Peyer's patch (tissue), 4 donors: ENCODE measurements around the gene TECPR2. TPM values are rescaled to one million over a fixed set of nuclear protein-coding genes. Genes with fewer than 3 reads are reported as not detected.

Source experiments
- DNase-seq, 3 donors: peaks; one replicate each; pipeline ENCODE4 v3.0.0-alpha.2; 2017 to 2019
- H3K27ac ChIP-seq, 4 donors: fragments of 200-600 bp; sonication (generic); one replicate each; pipeline ENCODE4 v1.5.1; 2016 to 2019
- H3K27me3 ChIP-seq, 2 donors: fragments of 200-600 bp; sonication (generic); one replicate each; pipeline ENCODE4 v1.5.1; 2019
- H3K36me3 ChIP-seq, 3 donors: fragments of 200-600 bp; sonication (generic); one replicate each; pipeline ENCODE4 v1.5.1; 2016 to 2019
- H3K4me1 ChIP-seq, 4 donors: fragments of 200-600 bp; sonication (generic); one replicate each; pipeline ENCODE4 v1.5.1; 2016 to 2019
- H3K4me3 ChIP-seq, 4 donors: fragments of 200-600 bp; sonication (generic); 1 replicate in 3 of 4; 2 replicates in 1 of 4; pipeline ENCODE4 v1.5.1; 2016 to 2019; ENCODE audit warnings: mild to moderate bottlenecking in 1 of 4
- H3K9me3 ChIP-seq, 4 donors: fragments of 200-600 bp; sonication (generic); one replicate each; pipeline ENCODE4 v1.5.1; 2016 to 2019; ENCODE audit warnings: mild to moderate bottlenecking in 1 of 4
- POLR2A ChIP-seq, 2 donors: fragments of 450-650 bp; IDR thresholded peaks; one replicate each; pipeline ENCODE4 v1.5.1; 2017; ENCODE audit warnings: antibody characterized with exemption in 2 of 2, mild to moderate bottlenecking in 2 of 2, moderate library complexity in 2 of 2
- total RNA-seq, 4 donors: library from RNA; depleted of rRNA; stranded (reverse); fragments of >200 nt; gene quantifications; one replicate each; pipeline ENCODE4 v1.1.0, GENCODE V29; 2016
- TF ChIP-seq, protein P1 (sequence below), 6 experiments: fragments of 450-650 bp in 4 of 6; fragments of 200-600 bp in 2 of 6; sonication (generic) in 1 of 6; IDR thresholded peaks; one replicate each; pipeline ENCODE4 v1.5.1; 2017 to 2019; ENCODE audit warnings: antibody characterized with exemption in 6 of 6, mild to moderate bottlenecking in 3 of 6, moderate library complexity in 1 of 6

The TECPR2 gene
- total RNA-seq, 4 donors from 2014 or later, result 21.5 to 45.3 (median 22.4) TPM

- H3K4me3 ChIP-seq, result no peak overlapping the region
- TF ChIP-seq, protein P1, sequence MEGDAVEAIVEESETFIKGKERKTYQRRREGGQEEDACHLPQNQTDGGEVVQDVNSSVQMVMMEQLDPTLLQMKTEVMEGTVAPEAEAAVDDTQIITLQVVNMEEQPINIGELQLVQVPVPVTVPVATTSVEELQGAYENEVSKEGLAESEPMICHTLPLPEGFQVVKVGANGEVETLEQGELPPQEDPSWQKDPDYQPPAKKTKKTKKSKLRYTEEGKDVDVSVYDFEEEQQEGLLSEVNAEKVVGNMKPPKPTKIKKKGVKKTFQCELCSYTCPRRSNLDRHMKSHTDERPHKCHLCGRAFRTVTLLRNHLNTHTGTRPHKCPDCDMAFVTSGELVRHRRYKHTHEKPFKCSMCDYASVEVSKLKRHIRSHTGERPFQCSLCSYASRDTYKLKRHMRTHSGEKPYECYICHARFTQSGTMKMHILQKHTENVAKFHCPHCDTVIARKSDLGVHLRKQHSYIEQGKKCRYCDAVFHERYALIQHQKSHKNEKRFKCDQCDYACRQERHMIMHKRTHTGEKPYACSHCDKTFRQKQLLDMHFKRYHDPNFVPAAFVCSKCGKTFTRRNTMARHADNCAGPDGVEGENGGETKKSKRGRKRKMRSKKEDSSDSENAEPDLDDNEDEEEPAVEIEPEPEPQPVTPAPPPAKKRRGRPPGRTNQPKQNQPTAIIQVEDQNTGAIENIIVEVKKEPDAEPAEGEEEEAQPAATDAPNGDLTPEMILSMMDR (IDR thresholded peaks at IDR 0.05), result no peak
- no peak for TF ChIP-seq POLR2A (IDR thresholded peaks at IDR 0.05)
- H3K4me1 ChIP-seq, result no peaks in the 10 kb centered on the region
- no peaks in the 10 kb centered on the region for H3K36me3 ChIP-seq
- no peaks in the 10 kb centered on the region for H3K27me3 ChIP-seq
- DNase-seq, result no peak
- H3K9me3 ChIP-seq, result no peaks in the 10 kb centered on the region
- no peak overlapping the region for H3K27ac ChIP-seq
Observed at GRCh38 chr14:102371361-102371760, 8.6 kb downstream of the TECPR2 start.

GRCh38 chr14:102373110-102373509 lies 10.4 kb downstream of the TECPR2 start:
- Histone ChIP-seq H3K9me3 (no peaks in the 10 kb centered on the region), H3K36me3 (peaks cover 0 to 13% (median 0%) of the 10 kb centered on the region in 3 donors), H3K4me3 (no peak overlapping the region), H3K27ac (no peak overlapping the region), H3K4me1 (no peaks in the 10 kb centered on the region), H3K27me3 (no peaks in the 10 kb centered on the region)
- TF ChIP-seq, protein P1 (IDR thresholded peaks at IDR 0.05), result no peak
- TF ChIP-seq POLR2A (IDR thresholded peaks at IDR 0.05), result no peak
- DNase-seq, result no peak

DNA sequence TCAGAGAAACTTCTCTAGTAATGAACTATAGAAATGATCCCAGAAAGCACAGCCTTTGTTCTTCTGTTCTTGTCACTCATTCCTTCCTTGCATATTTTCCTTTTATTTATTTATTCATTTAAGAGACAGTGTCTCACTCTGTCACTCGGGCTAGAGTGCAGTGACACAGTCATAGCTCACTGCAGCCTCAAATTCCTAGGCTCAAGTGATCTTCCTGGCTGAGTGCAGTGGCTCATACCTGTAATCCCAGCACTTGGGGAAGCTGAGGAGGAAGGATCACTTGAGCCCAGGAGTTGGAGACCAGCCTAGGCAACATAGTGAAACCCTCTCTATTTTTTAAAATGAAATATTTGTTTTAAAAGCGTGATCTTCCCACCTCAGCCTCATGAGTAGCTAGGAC lies 11.5 kb downstream of the TECPR2 start:
- Histone ChIP-seq H3K36me3 (peaks cover 0 to 13% (median 0%) of the 10 kb centered on the region in 3 donors), H3K27me3 (no peaks in the 10 kb centered on the region), H3K27ac (no peak overlapping the region), H3K4me1 (no peaks in the 10 kb centered on the region), H3K4me3 (no peak overlapping the region), H3K9me3 (no peaks in the 10 kb centered on the region)
- no peak for TF ChIP-seq POLR2A (IDR thresholded peaks at IDR 0.05)
- TF ChIP-seq, protein P1 (IDR thresholded peaks at IDR 0.05), result no peak
- no peak for DNase-seq

DNA sequence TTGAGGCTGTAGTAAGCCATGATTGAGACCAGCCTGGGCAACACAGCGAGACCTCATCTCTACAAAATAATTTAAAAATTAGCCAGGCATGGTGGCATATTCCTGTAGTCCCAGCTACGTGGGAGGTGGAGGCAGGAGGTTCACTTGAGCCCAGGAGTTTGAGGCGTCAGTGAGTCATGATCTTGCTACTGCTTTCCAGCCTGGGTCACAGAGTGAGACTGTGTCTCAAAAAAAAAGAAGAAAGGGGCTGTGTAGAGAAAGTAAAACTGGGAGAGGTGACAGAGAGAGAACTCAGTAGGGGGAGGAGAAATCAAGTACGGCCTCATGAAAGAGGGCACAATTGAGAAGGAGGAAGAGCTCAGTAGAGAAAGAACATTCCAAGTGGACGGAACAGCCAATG lies 12.4 kb downstream of the TECPR2 start:
- no peak for DNase-seq
- H3K4me1 ChIP-seq, result no peaks in the 10 kb centered on the region
- no peaks in the 10 kb centered on the region for H3K9me3 ChIP-seq
- no peak overlapping the region for H3K4me3 ChIP-seq
- no peaks in the 10 kb centered on the region for H3K27me3 ChIP-seq
- H3K27ac ChIP-seq, result no peak overlapping the region
- peaks cover 0 to 15% (median 0%) of the 10 kb centered on the region in 3 donors for H3K36me3 ChIP-seq
- TF ChIP-seq, protein P1 (IDR thresholded peaks at IDR 0.05), result no peak
- no peak for TF ChIP-seq POLR2A (IDR thresholded peaks at IDR 0.05)

GRCh38 chr14:102377696-102378095 lies 15.0 kb downstream of the TECPR2 start:
- no peak overlapping the region for H3K4me3 ChIP-seq
- no peaks in the 10 kb centered on the region for H3K9me3 ChIP-seq
- peaks cover 0 to 24% (median 0%) of the 10 kb centered on the region in 3 donors for H3K36me3 ChIP-seq
- H3K27me3 ChIP-seq, result no peaks in the 10 kb centered on the region
- no peaks in the 10 kb centered on the region for H3K4me1 ChIP-seq
- H3K27ac ChIP-seq, result no peak overlapping the region
- no peak for DNase-seq
- no peak for TF ChIP-seq POLR2A (IDR thresholded peaks at IDR 0.05)
- TF ChIP-seq, protein P1 (IDR thresholded peaks at IDR 0.05), result no peak

DNA sequence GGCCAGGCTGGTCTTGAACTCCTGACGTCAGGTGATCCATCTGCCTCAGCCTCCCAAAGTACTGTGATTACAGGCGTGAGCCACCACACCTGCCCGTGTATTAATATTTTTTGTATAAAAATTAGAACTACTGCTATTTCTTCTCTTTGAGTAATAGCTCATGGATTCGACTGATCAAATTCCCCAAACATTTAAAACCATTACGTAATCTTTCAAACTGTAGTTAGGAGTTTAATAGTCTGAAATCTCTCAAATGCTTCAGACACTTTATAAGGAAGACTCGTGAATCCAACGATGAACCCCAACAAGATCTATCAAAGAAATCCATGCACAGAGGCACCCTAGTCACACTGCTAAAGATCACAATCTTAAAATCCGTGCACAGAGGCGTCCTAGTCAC lies 16.1 kb downstream of the TECPR2 start:
- no peaks in the 10 kb centered on the region for H3K27me3 ChIP-seq
- no peaks in the 10 kb centered on the region for H3K4me1 ChIP-seq
- DNase-seq, result no peak
- no peak overlapping the region for H3K4me3 ChIP-seq
- H3K36me3 ChIP-seq, result peaks cover 0 to 24% (median 0%) of the 10 kb centered on the region in 3 donors
- no peak overlapping the region for H3K27ac ChIP-seq
- H3K9me3 ChIP-seq, result no peaks in the 10 kb centered on the region
- no peak for TF ChIP-seq POLR2A (IDR thresholded peaks at IDR 0.05)
- TF ChIP-seq, protein P1 (IDR thresholded peaks at IDR 0.05), result no peak
